ENCODE results near the gene ERC2.

ERC2 gene

GRCh38 chr3:55802816-55803215 is 665.5 kb downstream of the ERC2 start:
- CTCF ChIA-PET, result no interaction called here
- POLR2A ChIA-PET, result no interaction called here
- Histone ChIP-seq H3K36me3 (ENCODE audit: control insufficient read depth in 2 of 2, insufficient read depth in 1 of 2, low read length in 2 of 2) (no peaks in the 10 kb centered on the region), H3K9me3 (ENCODE audit: control insufficient read depth, insufficient read depth, low read depth, low read length) (no peaks in the 10 kb centered on the region), H3K4me1 (ENCODE audit: control insufficient read depth, insufficient read depth, low read length) (no peaks in the 10 kb centered on the region), H3K4me3 (ENCODE audit: low read depth, low read length) (no peak overlapping the region), H3K27ac (ENCODE audit: extremely low read depth, low read depth, low read length) (no peak overlapping the region)
- TF ChIP-seq ZSCAN16 (tag by site-specific recombination; IDR thresholded peaks at IDR 0.05) (no peak), ZNF23 (tag by site-specific recombination; IDR thresholded peaks at IDR 0.05; ENCODE audit: borderline replicate concordance) (no peak), ZNF501 (tag by site-specific recombination; IDR thresholded peaks at IDR 0.05) (no peak), TCF7L2 (IDR thresholded peaks at IDR 0.05; ENCODE audit: borderline replicate concordance, low read depth, low read length) (no peak), ZNF423 (tag by site-specific recombination; IDR thresholded peaks at IDR 0.05) (no peak), ZNF624 (tag by site-specific recombination; IDR thresholded peaks at IDR 0.05) (no peak), ZNF768 (tag by site-specific recombination; IDR thresholded peaks at IDR 0.05) (no peak), ZNF837 (tag by site-specific recombination; IDR thresholded peaks at IDR 0.05) (no peak), ZNF510 (tag by site-specific recombination; IDR thresholded peaks at IDR 0.05; ENCODE audit: insufficient replicate concordance) (no peak)

- Histone ChIP-seq H3K9me3 (ENCODE audit: control insufficient read depth, insufficient read depth, low read depth, low read length) (no peaks in the 10 kb centered on the region), H3K27ac (ENCODE audit: extremely low read depth, low read depth, low read length) (no peak overlapping the region), H3K4me3 (ENCODE audit: low read depth, low read length) (no peak overlapping the region), H3K4me1 (ENCODE audit: control insufficient read depth, insufficient read depth, low read length) (no peaks in the 10 kb centered on the region), H3K36me3 (ENCODE audit: control insufficient read depth in 2 of 2, insufficient read depth in 1 of 2, low read length in 2 of 2) (no peaks in the 10 kb centered on the region)
- ChIA-PET POLR2A (no interaction called here), CTCF (no interaction called here)
- TF ChIP-seq, protein P1, sequence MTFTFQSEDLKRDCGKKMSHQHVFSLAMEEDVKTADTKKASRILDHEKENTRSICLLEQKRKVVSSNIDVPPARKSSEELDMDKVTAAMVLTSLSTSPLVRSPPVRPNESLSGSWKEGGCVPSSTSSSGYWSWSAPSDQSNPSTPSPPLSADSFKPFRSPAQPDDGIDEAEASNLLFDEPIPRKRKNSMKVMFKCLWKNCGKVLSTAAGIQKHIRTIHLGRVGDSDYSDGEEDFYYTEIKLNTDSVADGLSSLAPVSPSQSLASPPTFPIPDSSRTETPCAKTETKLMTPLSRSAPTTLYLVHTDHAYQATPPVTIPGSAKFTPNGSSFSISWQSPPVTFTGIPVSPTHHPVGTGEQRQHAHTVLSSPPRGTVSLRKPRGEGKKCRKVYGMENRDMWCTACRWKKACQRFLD (tag by site-specific recombination; IDR thresholded peaks at IDR 0.05), result no peak
- TF ChIP-seq, protein P2, sequence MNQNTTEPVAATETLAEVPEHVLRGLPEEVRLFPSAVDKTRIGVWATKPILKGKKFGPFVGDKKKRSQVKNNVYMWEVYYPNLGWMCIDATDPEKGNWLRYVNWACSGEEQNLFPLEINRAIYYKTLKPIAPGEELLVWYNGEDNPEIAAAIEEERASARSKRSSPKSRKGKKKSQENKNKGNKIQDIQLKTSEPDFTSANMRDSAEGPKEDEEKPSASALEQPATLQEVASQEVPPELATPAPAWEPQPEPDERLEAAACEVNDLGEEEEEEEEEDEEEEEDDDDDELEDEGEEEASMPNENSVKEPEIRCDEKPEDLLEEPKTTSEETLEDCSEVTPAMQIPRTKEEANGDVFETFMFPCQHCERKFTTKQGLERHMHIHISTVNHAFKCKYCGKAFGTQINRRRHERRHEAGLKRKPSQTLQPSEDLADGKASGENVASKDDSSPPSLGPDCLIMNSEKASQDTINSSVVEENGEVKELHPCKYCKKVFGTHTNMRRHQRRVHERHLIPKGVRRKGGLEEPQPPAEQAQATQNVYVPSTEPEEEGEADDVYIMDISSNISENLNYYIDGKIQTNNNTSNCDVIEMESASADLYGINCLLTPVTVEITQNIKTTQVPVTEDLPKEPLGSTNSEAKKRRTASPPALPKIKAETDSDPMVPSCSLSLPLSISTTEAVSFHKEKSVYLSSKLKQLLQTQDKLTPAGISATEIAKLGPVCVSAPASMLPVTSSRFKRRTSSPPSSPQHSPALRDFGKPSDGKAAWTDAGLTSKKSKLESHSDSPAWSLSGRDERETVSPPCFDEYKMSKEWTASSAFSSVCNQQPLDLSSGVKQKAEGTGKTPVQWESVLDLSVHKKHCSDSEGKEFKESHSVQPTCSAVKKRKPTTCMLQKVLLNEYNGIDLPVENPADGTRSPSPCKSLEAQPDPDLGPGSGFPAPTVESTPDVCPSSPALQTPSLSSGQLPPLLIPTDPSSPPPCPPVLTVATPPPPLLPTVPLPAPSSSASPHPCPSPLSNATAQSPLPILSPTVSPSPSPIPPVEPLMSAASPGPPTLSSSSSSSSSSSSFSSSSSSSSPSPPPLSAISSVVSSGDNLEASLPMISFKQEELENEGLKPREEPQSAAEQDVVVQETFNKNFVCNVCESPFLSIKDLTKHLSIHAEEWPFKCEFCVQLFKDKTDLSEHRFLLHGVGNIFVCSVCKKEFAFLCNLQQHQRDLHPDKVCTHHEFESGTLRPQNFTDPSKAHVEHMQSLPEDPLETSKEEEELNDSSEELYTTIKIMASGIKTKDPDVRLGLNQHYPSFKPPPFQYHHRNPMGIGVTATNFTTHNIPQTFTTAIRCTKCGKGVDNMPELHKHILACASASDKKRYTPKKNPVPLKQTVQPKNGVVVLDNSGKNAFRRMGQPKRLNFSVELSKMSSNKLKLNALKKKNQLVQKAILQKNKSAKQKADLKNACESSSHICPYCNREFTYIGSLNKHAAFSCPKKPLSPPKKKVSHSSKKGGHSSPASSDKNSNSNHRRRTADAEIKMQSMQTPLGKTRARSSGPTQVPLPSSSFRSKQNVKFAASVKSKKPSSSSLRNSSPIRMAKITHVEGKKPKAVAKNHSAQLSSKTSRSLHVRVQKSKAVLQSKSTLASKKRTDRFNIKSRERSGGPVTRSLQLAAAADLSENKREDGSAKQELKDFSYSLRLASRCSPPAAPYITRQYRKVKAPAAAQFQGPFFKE (tag by site-specific recombination; IDR thresholded peaks at IDR 0.05; ENCODE audit: borderline replicate concordance), result no peak
- TF ChIP-seq SCRT2 (tag by site-specific recombination; IDR thresholded peaks at IDR 0.05), result no peak
- no peak for TF ChIP-seq ZNF140 (tag by site-specific recombination; IDR thresholded peaks at IDR 0.05)
- TF ChIP-seq, protein P3, sequence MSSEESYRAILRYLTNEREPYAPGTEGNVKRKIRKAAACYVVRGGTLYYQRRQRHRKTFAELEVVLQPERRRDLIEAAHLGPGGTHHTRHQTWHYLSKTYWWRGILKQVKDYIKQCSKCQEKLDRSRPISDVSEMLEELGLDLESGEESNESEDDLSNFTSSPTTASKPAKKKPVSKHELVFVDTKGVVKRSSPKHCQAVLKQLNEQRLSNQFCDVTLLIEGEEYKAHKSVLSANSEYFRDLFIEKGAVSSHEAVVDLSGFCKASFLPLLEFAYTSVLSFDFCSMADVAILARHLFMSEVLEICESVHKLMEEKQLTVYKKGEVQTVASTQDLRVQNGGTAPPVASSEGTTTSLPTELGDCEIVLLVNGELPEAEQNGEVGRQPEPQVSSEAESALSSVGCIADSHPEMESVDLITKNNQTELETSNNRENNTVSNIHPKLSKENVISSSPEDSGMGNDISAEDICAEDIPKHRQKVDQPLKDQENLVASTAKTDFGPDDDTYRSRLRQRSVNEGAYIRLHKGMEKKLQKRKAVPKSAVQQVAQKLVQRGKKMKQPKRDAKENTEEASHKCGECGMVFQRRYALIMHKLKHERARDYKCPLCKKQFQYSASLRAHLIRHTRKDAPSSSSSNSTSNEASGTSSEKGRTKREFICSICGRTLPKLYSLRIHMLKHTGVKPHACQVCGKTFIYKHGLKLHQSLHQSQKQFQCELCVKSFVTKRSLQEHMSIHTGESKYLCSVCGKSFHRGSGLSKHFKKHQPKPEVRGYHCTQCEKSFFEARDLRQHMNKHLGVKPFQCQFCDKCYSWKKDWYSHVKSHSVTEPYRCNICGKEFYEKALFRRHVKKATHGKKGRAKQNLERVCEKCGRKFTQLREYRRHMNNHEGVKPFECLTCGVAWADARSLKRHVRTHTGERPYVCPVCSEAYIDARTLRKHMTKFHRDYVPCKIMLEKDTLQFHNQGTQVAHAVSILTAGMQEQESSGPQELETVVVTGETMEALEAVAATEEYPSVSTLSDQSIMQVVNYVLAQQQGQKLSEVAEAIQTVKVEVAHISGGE (tag by site-specific recombination; conservative IDR thresholded peaks at IDR 0.05; ENCODE audit: low read depth), result no peak
- TF ChIP-seq, protein P4, sequence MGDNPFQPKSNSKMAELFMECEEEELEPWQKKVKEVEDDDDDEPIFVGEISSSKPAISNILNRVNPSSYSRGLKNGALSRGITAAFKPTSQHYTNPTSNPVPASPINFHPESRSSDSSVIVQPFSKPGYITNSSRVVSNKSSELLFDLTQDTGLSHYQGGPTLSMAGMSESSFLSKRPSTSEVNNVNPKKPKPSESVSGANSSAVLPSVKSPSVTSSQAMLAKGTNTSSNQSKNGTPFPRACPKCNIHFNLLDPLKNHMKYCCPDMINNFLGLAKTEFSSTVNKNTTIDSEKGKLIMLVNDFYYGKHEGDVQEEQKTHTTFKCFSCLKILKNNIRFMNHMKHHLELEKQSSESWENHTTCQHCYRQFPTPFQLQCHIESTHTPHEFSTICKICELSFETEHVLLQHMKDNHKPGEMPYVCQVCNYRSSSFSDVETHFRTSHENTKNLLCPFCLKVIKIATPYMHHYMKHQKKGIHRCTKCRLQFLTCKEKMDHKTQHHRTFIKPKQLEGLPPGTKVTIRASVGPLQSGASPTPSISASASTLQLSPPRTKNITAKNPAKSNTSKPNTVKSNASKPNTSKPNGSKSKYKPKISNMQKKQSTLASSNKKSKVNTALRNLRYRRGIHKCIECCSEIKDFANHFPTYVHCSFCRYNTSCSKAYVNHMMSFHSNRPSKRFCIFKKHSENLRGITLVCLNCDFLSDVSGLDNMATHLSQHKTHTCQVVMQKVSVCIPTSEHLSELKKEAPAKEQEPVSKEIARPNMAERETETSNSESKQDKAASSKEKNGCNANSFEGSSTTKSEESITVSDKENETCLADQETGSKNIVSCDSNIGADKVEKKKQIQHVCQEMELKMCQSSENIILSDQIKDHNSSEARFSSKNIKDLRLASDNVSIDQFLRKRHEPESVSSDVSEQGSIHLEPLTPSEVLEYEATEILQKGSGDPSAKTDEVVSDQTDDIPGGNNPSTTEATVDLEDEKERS (tag by site-specific recombination; IDR thresholded peaks at IDR 0.05), result no peak
- TF ChIP-seq ZNF830 (tag by site-specific recombination; IDR thresholded peaks at IDR 0.05; ENCODE audit: low read depth), result no peak
- TF ChIP-seq PRDM6 (tag by site-specific recombination; IDR thresholded peaks at IDR 0.05), result no peak
- no peak for TF ChIP-seq ZNF146 (tag by site-specific recombination; IDR thresholded peaks at IDR 0.05)
- TF ChIP-seq GLI4 (tag by site-specific recombination; IDR thresholded peaks at IDR 0.05), result no peak
- no peak for TF ChIP-seq ZNF785 (tag by site-specific recombination; IDR thresholded peaks at IDR 0.05)
- no peak for TF ChIP-seq ZNF433 (tag by site-specific recombination; IDR thresholded peaks at IDR 0.05; ENCODE audit: low read depth)
These were observed 666.6 kb downstream of the ERC2 start for GRCh38 chr3:55801676-55802075.

All from HEK293 (cell line).